Gastrocnemius medialis (tissue), 4 donors: ENCODE measurements around the gene SRD5A3. TPM values are rescaled to one million over a fixed set of nuclear protein-coding genes. Genes with fewer than 3 reads are reported as not detected.

Experiments used
- ATAC-seq, 2 donors: fragments of 150-250 bp; one replicate each; pipeline ENCODE4 v1.9.1; 2016
- DNase-seq, 2 donors: peaks; one replicate each; pipeline ENCODE4 v3.0.0-alpha.2; 2019
- H3K27ac ChIP-seq, 4 donors: fragments of 200-600 bp; sonication (generic); 1 replicate in 1 of 4; 2 replicates in 3 of 4; pipeline ENCODE4 v1.5.1; 2016 to 2018; ENCODE audit warnings: mild to moderate bottlenecking in 2 of 4, moderate library complexity in 1 of 4
- H3K27me3 ChIP-seq, 3 donors: fragments of 200-600 bp; sonication (generic) in 2 of 3; 1 replicate in 1 of 3; 2 replicates in 2 of 3; pipeline versions ENCODE4 v1.5.1 to v1.6.0; 2016 to 2019; ENCODE audit warnings: mild to moderate bottlenecking in 1 of 3, moderate library complexity in 1 of 3
- H3K36me3 ChIP-seq, 2 donors: fragments of 200-600 bp; sonication (generic) in 1 of 2; one replicate each; pipeline ENCODE4 v1.5.1; 2017 to 2018
- H3K4me1 ChIP-seq, 2 donors: fragments of 200-600 bp; sonication (generic) in 1 of 2; one replicate each; pipeline ENCODE4 v1.5.1; 2016 to 2017; ENCODE audit warnings: mild to moderate bottlenecking in 2 of 2
- H3K4me3 ChIP-seq, 4 donors: fragments of 200-600 bp; sonication (generic) in 3 of 4; 1 replicate in 1 of 4; 2 replicates in 3 of 4; pipeline ENCODE4 v1.5.1; 2016 to 2019; ENCODE audit warnings: mild to moderate bottlenecking in 2 of 4
- H3K9me3 ChIP-seq, 3 donors: fragments of 200-600 bp; sonication (generic) in 2 of 3; 1 replicate in 1 of 3; 2 replicates in 2 of 3; pipeline ENCODE4 v1.5.1; 2016 to 2019
- POLR2A ChIP-seq, 2 donors: fragments of 450-650 bp; IDR thresholded peaks; one replicate each; pipeline ENCODE4 v1.6.1; 2017; ENCODE audit warnings: antibody characterized with exemption in 2 of 2, mild to moderate bottlenecking in 2 of 2, moderate library complexity in 2 of 2
- in situ Hi-C, 4 donors: fragments of 200-750 bp; cut with MboI; loops; one replicate each; pipeline versions ENCODE4 v1.15.0 to v1.8.0; 2017; ENCODE audit warnings: low sequenced_read_pairs in 4 of 4
- intact Hi-C: fragments of 100-400 bp; cut with DNase I; formaldehyde crosslinking; loops from one replicate; pipeline ENCODE4 v1.15.1; 2023; ENCODE audit warnings: low total_unique reads
- total RNA-seq, 4 donors: library from RNA; depleted of rRNA; stranded (reverse); fragments of >200 nt; gene quantifications; one replicate each; pipeline versions ENCODE4 v1.1.0 to v1.2.3, GENCODE V29; 2016
- TF ChIP-seq, protein P1 (sequence below), 5 experiments: fragments of 450-650 bp in 3 of 5; fragments of 200-600 bp in 2 of 5; sonication (generic) in 2 of 5; IDR thresholded peaks in 4 of 5; conservative IDR thresholded peaks in 1 of 5; 1 replicate in 4 of 5; 2 replicates in 1 of 5; pipeline ENCODE4 v1.5.1; 2016 to 2019; ENCODE audit warnings: antibody characterized with exemption in 5 of 5, mild to moderate bottlenecking in 3 of 5, moderate library complexity in 3 of 5

SRD5A3 gene
- total RNA-seq, 4 donors from 2014 or later, result 2.4 to 7.6 (median 5.1) TPM

DNA sequence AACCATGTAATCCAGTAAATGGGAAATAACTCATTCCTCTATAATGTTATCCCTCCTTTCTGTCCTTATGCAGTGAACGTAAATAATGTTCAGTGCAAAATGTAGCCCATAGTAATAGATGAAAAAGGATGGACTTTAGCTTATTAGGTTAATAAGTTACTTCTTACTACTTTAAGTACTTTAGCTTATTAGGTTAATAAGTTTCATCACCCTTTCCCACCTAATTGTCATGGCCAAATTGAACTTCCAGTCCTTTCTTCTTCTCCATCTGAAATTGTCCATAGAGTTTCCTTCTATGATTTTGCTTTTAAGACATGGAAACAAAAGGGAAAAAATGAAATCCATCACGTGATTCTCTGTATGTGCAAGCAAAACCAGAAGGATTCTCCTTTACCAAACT, 34.5 kb downstream of the SRD5A3 start:
- H3K27me3 ChIP-seq, result no peaks in the 10 kb centered on the region
- no peak for DNase-seq
- H3K9me3 ChIP-seq, result no peaks in the 10 kb centered on the region
- no peak overlapping the region for H3K27ac ChIP-seq
- intact Hi-C loops (no loop called here), in situ Hi-C loops (no loop called here)
- H3K4me3 ChIP-seq, result no peak overlapping the region
- no peaks in the 10 kb centered on the region for H3K36me3 ChIP-seq
- TF ChIP-seq POLR2A (IDR thresholded peaks at IDR 0.05), result no peak
- TF ChIP-seq, protein P1, sequence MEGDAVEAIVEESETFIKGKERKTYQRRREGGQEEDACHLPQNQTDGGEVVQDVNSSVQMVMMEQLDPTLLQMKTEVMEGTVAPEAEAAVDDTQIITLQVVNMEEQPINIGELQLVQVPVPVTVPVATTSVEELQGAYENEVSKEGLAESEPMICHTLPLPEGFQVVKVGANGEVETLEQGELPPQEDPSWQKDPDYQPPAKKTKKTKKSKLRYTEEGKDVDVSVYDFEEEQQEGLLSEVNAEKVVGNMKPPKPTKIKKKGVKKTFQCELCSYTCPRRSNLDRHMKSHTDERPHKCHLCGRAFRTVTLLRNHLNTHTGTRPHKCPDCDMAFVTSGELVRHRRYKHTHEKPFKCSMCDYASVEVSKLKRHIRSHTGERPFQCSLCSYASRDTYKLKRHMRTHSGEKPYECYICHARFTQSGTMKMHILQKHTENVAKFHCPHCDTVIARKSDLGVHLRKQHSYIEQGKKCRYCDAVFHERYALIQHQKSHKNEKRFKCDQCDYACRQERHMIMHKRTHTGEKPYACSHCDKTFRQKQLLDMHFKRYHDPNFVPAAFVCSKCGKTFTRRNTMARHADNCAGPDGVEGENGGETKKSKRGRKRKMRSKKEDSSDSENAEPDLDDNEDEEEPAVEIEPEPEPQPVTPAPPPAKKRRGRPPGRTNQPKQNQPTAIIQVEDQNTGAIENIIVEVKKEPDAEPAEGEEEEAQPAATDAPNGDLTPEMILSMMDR (IDR thresholded peaks at IDR 0.05 in 4 of 5, conservative IDR thresholded peaks at IDR 0.05 in 1 of 5), result no peak
- H3K4me1 ChIP-seq, result no peaks in the 10 kb centered on the region
- no peak for ATAC-seq

DNA sequence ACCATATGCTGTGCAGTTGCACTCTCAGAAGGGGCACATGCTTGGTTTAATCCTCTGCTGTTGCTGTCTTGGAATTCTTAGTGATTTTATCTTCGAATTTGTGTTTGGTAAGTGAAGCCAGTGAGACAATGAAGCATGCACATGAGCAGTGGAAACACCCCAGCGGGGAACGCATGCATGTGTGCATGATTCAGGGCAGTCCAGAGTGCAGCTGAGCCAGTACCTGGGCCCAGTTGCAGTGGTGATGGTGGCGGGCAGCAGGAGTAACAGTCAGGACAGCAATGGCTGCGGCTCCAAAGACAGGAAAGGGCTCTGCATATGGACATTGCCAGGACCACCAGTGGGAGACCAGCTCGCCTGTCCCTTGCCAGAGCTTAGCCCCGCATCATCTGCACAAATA, 35.5 kb downstream of the SRD5A3 start:
- in situ Hi-C loops, result no loop called here
- no peak for DNase-seq

DNA sequence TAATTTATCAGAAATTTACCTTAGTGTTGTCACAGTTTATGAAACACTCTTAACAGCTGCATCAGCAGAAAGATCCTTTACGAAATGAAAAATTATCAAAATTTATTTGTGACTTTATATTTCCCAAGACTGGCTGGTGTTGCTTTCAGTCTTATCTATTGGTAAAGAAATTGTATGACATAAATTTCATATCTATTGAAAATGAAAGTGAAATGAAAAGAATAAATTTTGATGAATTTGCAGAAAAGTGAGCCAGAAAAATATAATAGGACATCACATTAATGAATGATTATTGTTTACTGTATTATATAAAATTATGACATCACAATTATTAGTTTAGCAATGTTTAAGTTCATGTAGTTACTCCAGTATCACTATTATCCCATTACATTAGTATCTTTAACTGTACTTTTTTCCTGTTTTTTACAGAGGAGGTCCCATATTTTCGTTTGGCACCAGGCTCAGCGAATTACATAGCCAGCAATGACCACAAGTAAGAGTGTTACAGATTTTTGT, 36.5 kb downstream of the SRD5A3 start:
- ATAC-seq, result no peak
- in situ Hi-C loops, result no loop called here

More for the DNA sequence above, 35.5 kb downstream of the SRD5A3 start:
- intact Hi-C loops, result no loop called here
- no peak for ATAC-seq
- Histone ChIP-seq H3K36me3 (no peaks in the 10 kb centered on the region), H3K9me3 (no peaks in the 10 kb centered on the region), H3K4me1 (no peaks in the 10 kb centered on the region), H3K27ac (no peak overlapping the region), H3K4me3 (no peak overlapping the region), H3K27me3 (no peaks in the 10 kb centered on the region)
- no peak for TF ChIP-seq POLR2A (IDR thresholded peaks at IDR 0.05)
- TF ChIP-seq, protein P1 (IDR thresholded peaks at IDR 0.05 in 4 of 5, conservative IDR thresholded peaks at IDR 0.05 in 1 of 5), result no peak

DNA sequence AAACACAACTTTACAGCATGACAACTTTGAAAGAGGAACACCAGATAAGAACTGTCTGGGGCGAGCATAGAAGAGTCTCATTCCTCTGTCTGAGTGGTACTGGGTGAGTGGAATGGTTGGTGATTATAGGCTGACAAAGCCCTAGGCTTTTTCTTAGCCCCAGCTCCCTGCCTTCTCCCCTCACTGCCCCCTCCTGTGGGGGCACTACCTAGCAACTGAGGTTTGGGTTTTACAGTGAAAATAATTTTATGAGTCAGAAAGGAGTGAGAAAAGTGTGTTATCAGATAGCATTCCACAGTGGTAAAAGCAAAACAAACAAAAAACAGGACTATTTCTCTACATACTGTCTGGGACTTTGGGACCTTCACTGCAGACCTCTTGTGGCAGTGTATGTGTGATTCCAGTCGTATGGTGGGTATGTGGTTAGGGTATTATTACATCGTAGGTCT, 39.2 kb downstream of the SRD5A3 start:
- DNase-seq (no peak), ATAC-seq (no peak)
- intact Hi-C loops, result no loop called here
- H3K36me3 ChIP-seq, result no peaks in the 10 kb centered on the region
- H3K9me3 ChIP-seq, result no peaks in the 10 kb centered on the region
- no peak for TF ChIP-seq POLR2A (IDR thresholded peaks at IDR 0.05)
- TF ChIP-seq, protein P1 (IDR thresholded peaks at IDR 0.05 in 4 of 5, conservative IDR thresholded peaks at IDR 0.05 in 1 of 5), result no peak
- in situ Hi-C loops, result no loop called here
- no peaks in the 10 kb centered on the region for H3K27me3 ChIP-seq
- no peak overlapping the region for H3K27ac ChIP-seq
- H3K4me3 ChIP-seq, result no peak overlapping the region
- H3K4me1 ChIP-seq, result no peaks in the 10 kb centered on the region

More for the DNA sequence above, 36.5 kb downstream of the SRD5A3 start:
- H3K36me3 ChIP-seq, result no peaks in the 10 kb centered on the region
- no peak for DNase-seq
- intact Hi-C loops, result no loop called here
- TF ChIP-seq, protein P1 (IDR thresholded peaks at IDR 0.05 in 4 of 5, conservative IDR thresholded peaks at IDR 0.05 in 1 of 5), result no peak
- TF ChIP-seq POLR2A (IDR thresholded peaks at IDR 0.05), result no peak
- no peaks in the 10 kb centered on the region for H3K9me3 ChIP-seq
- H3K27ac ChIP-seq, result no peak overlapping the region
- no peak overlapping the region for H3K4me3 ChIP-seq
- H3K27me3 ChIP-seq, result no peaks in the 10 kb centered on the region
- H3K4me1 ChIP-seq, result no peaks in the 10 kb centered on the region

DNA sequence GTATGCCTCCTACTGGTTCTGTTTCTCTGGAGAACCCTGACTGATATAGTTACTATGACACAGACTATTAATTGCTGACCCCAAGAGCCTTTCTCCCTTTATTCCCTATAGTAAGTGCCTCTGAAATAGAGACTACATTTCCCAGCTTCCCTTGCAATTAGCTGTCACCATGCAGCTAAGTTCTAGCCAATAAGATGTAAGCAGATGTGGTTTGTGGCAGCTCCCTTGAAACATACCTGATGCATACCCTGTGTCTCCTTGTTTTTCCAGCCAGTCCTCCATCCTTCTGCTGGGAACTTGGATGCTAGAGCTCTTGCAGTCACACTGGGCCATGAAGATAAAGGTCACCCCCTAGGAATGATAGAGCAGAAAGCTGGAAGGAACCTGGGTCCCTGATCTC, 40.0 kb downstream of the SRD5A3 start:
- Histone ChIP-seq H3K9me3 (no peaks in the 10 kb centered on the region), H3K36me3 (no peaks in the 10 kb centered on the region), H3K27me3 (no peaks in the 10 kb centered on the region), H3K4me1 (no peaks in the 10 kb centered on the region), H3K4me3 (no peak overlapping the region), H3K27ac (no peak overlapping the region)
- intact Hi-C loops, result no loop called here
- TF ChIP-seq, protein P1 (IDR thresholded peaks at IDR 0.05 in 4 of 5, conservative IDR thresholded peaks at IDR 0.05 in 1 of 5), result no peak
- TF ChIP-seq POLR2A (IDR thresholded peaks at IDR 0.05), result no peak
- in situ Hi-C loops, result no loop called here
- DNase-seq (no peak), ATAC-seq (no peak)
